Measurements from ENCODE around the gene NSRP1. TPM values are rescaled to one million over a fixed set of nuclear protein-coding genes. Genes with fewer than 3 reads are reported as not detected.

The NSRP1 gene
- total and polyA plus RNA-seq, 2 experiments from 2014 or later = 7.7 to 54.8 TPM

DNA sequence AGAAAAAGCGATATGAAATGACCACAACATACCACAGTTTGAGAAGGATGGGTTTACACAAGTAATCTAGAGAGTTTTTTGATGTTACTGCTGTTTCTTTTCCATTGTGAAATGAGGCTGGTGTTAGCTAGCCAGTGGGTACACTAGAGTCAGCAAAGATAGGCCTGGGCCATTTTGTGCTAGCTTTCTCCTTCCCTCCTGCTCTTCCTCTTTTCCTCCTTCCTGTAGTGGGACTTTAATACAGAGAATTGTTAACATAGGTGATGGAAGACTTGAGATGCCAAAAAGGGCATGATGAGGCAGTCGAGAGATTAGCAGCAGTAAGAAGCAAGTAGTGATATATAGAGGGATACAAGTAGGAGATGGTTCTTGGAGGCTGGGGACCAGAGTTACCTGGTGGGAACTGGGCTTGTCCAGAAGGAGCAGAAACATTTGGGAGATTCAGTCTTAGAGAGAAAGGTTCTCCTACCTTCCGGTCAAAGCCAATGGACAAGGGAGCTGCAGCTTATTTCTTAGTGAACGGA is 7.7 kb downstream of the NSRP1 start:
- peaks cover 99% of the 10 kb centered on the region for H3K79me2 ChIP-seq (ENCODE audit: insufficient read depth)
- no peaks in the 10 kb centered on the region for H3K9me3 ChIP-seq (ENCODE audit: low read depth)
- in situ Hi-C loops (cut with MboI) = no loop called here
- H3K27ac ChIP-seq = no peak overlapping the region
- H3K4me3 ChIP-seq = no peak overlapping the region
- no peak overlapping the region for H2AFZ ChIP-seq
- TF ChIP-seq EZH2 (IDR thresholded peaks at IDR 0.05; ENCODE audit: insufficient read depth, poor library complexity, severe bottlenecking) (no peak), EZH2phosphoT487 (IDR thresholded peaks at IDR 0.05; ENCODE audit: insufficient read depth, low read depth) (no peak)
- WGBS, 2 experiments (ENCODE audit: low coverage in 1 of 2, low lambda C conversion rate in 2 of 2, missing lambda C conversion rate in 2 of 2) = 98 to 99% methylated on average over 4 of the region's 4 CpGs
- H3K4me1 ChIP-seq (ENCODE audit: insufficient read depth) = peaks cover 8% of the 10 kb centered on the region
- H3F3A ChIP-seq (ENCODE audit: insufficient read depth) = peaks cover 16% of the 10 kb centered on the region; the same call in 1 of the 2 replicates
- no peak overlapping the region for H3K4me2 ChIP-seq (ENCODE audit: unreplicated experiment)
- no peaks in the 10 kb centered on the region; the same call in 1 of the 2 replicates for H4K20me1 ChIP-seq (ENCODE audit: insufficient read depth)
- DNase-seq = no peak
- peaks cover 28% of the 10 kb centered on the region for H3K36me3 ChIP-seq (ENCODE audit: low read depth)
- no peaks in the 10 kb centered on the region for H3K27me3 ChIP-seq (replicated peaks; ENCODE audit: insufficient read depth)
- no peak overlapping the region for H3K9ac ChIP-seq
- H3K9me2 ChIP-seq (ENCODE audit: insufficient read depth) = no peaks in the 10 kb centered on the region

DNA sequence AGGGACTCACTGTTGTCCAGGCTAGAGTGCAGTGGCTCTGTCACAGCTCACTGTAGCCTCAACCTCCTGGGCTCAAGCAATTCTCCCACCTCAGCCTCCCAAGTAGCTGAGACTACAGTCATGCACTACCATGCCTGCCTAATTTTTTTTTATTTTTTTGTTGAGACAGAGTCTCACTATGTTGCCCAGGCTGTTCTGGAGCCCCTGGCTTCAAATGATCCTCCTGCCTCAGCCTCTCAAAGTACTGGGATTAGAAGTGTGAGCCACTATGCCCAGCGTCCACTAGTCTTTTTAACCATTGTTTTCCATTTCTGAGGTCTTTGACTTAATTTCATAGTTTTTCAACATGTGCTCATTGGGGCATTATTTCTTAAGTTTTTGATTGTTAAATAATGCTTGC is 13.5 kb downstream of the NSRP1 start:
- Histone ChIP-seq H3F3A (ENCODE audit: insufficient read depth) (no peaks in the 10 kb centered on the region), H3K9ac (no peak overlapping the region), H2AFZ (no peak overlapping the region), H3K27me3 (replicated peaks; ENCODE audit: insufficient read depth) (no peaks in the 10 kb centered on the region), H3K4me2 (ENCODE audit: unreplicated experiment) (no peak overlapping the region), H3K9me2 (ENCODE audit: insufficient read depth) (no peaks in the 10 kb centered on the region), H3K36me3 (ENCODE audit: low read depth) (peaks cover 40% of the 10 kb centered on the region), H3K27ac (no peak overlapping the region), H3K4me3 (no peak overlapping the region), H4K20me1 (ENCODE audit: insufficient read depth) (no peaks in the 10 kb centered on the region), H3K9me3 (ENCODE audit: low read depth) (no peaks in the 10 kb centered on the region), H3K79me2 (ENCODE audit: insufficient read depth) (peaks cover 98% of the 10 kb centered on the region), H3K4me1 (ENCODE audit: insufficient read depth) (no peaks in the 10 kb centered on the region)
- in situ Hi-C loops (cut with MboI) = no loop called here
- TF ChIP-seq EZH2phosphoT487 (IDR thresholded peaks at IDR 0.05; ENCODE audit: insufficient read depth, low read depth) = no peak
- no peak for TF ChIP-seq EZH2 (IDR thresholded peaks at IDR 0.05; ENCODE audit: insufficient read depth, poor library complexity, severe bottlenecking)
- 88 to 100% methylated on average over 1 of the region's 1 CpG for WGBS, 2 experiments (ENCODE audit: low coverage in 1 of 2, low lambda C conversion rate in 2 of 2, missing lambda C conversion rate in 2 of 2)
- DNase-seq = no peak

DNA sequence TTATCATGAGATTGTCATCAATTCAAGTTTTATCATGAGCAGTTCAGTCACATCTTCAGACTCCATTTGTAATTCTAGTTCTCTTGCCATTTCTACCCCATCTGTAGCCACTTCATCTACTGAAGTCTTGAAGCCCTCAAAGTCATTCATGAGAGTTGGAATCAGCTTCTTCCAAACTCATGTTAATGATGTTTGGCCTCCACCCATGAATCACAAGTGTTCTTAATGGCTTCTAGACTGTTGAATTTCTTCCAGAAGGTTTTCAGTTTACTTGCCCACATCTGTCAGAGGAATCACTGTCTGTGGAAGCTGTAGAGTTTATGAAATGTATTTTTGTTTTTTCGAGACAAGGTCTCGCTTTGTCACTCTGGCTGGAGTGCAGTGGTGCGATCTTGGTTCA is 16.0 kb downstream of the NSRP1 start:
- H3K27me3 ChIP-seq (replicated peaks; ENCODE audit: insufficient read depth) = no peaks in the 10 kb centered on the region
- H3K79me2 ChIP-seq (ENCODE audit: insufficient read depth) = peaks cover 98% of the 10 kb centered on the region
- H3K27ac ChIP-seq = no peak overlapping the region
- H3K9me3 ChIP-seq (ENCODE audit: low read depth) = no peaks in the 10 kb centered on the region
- no peak for TF ChIP-seq EZH2phosphoT487 (IDR thresholded peaks at IDR 0.05; ENCODE audit: insufficient read depth, low read depth)
- no peak for TF ChIP-seq EZH2 (IDR thresholded peaks at IDR 0.05; ENCODE audit: insufficient read depth, poor library complexity, severe bottlenecking)
- H3K4me1 ChIP-seq (ENCODE audit: insufficient read depth) = no peaks in the 10 kb centered on the region
- H3K4me2 ChIP-seq (ENCODE audit: unreplicated experiment) = no peak overlapping the region
- H4K20me1 ChIP-seq (ENCODE audit: insufficient read depth) = no peaks in the 10 kb centered on the region
- H3K36me3 ChIP-seq (ENCODE audit: low read depth) = peaks cover 42% of the 10 kb centered on the region
- H2AFZ ChIP-seq = no peak overlapping the region
- H3F3A ChIP-seq (ENCODE audit: insufficient read depth) = no peaks in the 10 kb centered on the region
- H3K4me3 ChIP-seq = no peak overlapping the region
- H3K9me2 ChIP-seq (ENCODE audit: insufficient read depth) = no peaks in the 10 kb centered on the region
- no peak for DNase-seq
- WGBS, 2 experiments (ENCODE audit: low coverage in 1 of 2, low lambda C conversion rate in 2 of 2, missing lambda C conversion rate in 2 of 2) = 65 to 68% methylated on average over 3 of the region's 3 CpGs
- in situ Hi-C loops (cut with MboI) = no loop called here
- no peak overlapping the region for H3K9ac ChIP-seq

DNA sequence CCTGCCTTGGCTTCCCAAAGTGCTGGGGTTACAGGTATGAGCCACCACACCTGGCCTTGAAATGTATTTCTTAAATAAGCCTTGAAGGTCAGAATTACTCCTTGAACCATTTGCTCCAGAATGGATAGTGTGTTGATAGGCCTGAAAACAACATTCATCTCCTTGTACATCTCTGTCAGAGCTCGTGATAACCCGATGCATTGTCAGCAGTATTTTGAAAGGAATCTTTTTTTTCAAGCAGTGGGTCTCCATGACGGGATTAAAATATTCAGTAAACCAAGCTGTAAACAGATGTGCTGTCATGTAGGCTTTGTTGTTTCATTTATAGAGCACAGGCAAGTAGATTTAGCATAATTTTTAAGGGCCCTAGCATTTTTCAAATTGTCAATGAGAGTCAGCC is 16.6 kb downstream of the NSRP1 start:
- peaks cover 45% of the 10 kb centered on the region for H3K36me3 ChIP-seq (ENCODE audit: low read depth)
- H3K4me2 ChIP-seq (ENCODE audit: unreplicated experiment) = no peak overlapping the region

DNA sequence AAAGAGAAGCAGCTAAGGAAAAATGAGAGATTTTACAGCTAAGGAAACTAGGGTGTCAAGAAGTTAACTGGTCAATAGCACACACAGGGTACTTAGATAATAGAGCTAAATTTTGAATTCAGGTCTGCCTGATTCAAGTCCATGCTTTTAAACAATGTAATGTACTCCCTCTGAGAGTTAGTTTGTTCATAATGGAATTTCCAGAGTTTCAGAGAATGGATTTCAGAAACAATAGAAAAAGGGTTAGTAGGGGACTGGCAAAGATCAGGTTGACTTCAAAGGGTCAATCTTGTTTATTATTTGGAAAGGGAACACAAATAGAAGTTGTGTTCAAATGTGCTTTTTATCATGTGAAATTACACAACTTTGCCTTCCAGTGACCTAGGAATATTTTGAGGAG is 17.9 kb downstream of the NSRP1 start:
- DNase-seq = no peak
- in situ Hi-C loops (cut with MboI) = no loop called here
- H3K9me3 ChIP-seq (ENCODE audit: low read depth) = no peaks in the 10 kb centered on the region
- no peak overlapping the region for H2AFZ ChIP-seq
- TF ChIP-seq EZH2phosphoT487 (IDR thresholded peaks at IDR 0.05; ENCODE audit: insufficient read depth, low read depth) (no peak), EZH2 (IDR thresholded peaks at IDR 0.05; ENCODE audit: insufficient read depth, poor library complexity, severe bottlenecking) (no peak)
- no peaks in the 10 kb centered on the region for H3K4me1 ChIP-seq (ENCODE audit: insufficient read depth)
- no peak overlapping the region for H3K4me3 ChIP-seq
- H3K9me2 ChIP-seq (ENCODE audit: insufficient read depth) = no peaks in the 10 kb centered on the region
- H3K9ac ChIP-seq = no peak overlapping the region
- H3K4me2 ChIP-seq (ENCODE audit: unreplicated experiment) = no peak overlapping the region
- H3K27ac ChIP-seq = no peak overlapping the region
- peaks cover 32% of the 10 kb centered on the region for H3K36me3 ChIP-seq (ENCODE audit: low read depth)
- no peaks in the 10 kb centered on the region for H3F3A ChIP-seq (ENCODE audit: insufficient read depth)
- no peaks in the 10 kb centered on the region for H4K20me1 ChIP-seq (ENCODE audit: insufficient read depth)
- H3K27me3 ChIP-seq (replicated peaks; ENCODE audit: insufficient read depth) = no peaks in the 10 kb centered on the region
- H3K79me2 ChIP-seq (ENCODE audit: insufficient read depth) = peaks cover 98% of the 10 kb centered on the region

More for the DNA sequence above, 16.6 kb downstream of the NSRP1 start:
- H3K27me3 ChIP-seq (replicated peaks; ENCODE audit: insufficient read depth) = no peaks in the 10 kb centered on the region
- 92 to 94% methylated on average over 3 of the region's 3 CpGs for WGBS, 2 experiments (ENCODE audit: low coverage in 1 of 2, low lambda C conversion rate in 2 of 2, missing lambda C conversion rate in 2 of 2)
- H4K20me1 ChIP-seq (ENCODE audit: insufficient read depth) = no peaks in the 10 kb centered on the region
- no peaks in the 10 kb centered on the region for H3F3A ChIP-seq (ENCODE audit: insufficient read depth)
- no peak for DNase-seq
- H3K4me3 ChIP-seq = no peak overlapping the region
- in situ Hi-C loops (cut with MboI) = no loop called here
- H3K27ac ChIP-seq = no peak overlapping the region
- no peak overlapping the region for H2AFZ ChIP-seq
- H3K9me2 ChIP-seq (ENCODE audit: insufficient read depth) = no peaks in the 10 kb centered on the region
- H3K4me1 ChIP-seq (ENCODE audit: insufficient read depth) = no peaks in the 10 kb centered on the region
- peaks cover 98% of the 10 kb centered on the region for H3K79me2 ChIP-seq (ENCODE audit: insufficient read depth)
- H3K9me3 ChIP-seq (ENCODE audit: low read depth) = no peaks in the 10 kb centered on the region
- TF ChIP-seq EZH2phosphoT487 (IDR thresholded peaks at IDR 0.05; ENCODE audit: insufficient read depth, low read depth) (no peak), EZH2 (IDR thresholded peaks at IDR 0.05; ENCODE audit: insufficient read depth, poor library complexity, severe bottlenecking) (no peak)
- no peak overlapping the region for H3K9ac ChIP-seq

Data from GM23248 (cell line).